GM19025 (cell line): Measurements from ENCODE around the gene CARMIL1.

Experiments
- ATAC-seq: cut with Tn5 transposase; IDR thresholded peaks from one replicate; pipeline ENCODE4 v1.9.1; 2021; ENCODE audit warnings: mild to moderate bottlenecking, low read depth, moderate library complexity; ENCODE audit not compliant: unreplicated experiment

CARMIL1 gene

GRCh38 chr6:25399885-25400284 is 120.7 kb downstream of the CARMIL1 start:
- no peak for ATAC-seq

- no peak for ATAC-seq
These were observed 122.5 kb downstream of the CARMIL1 start for GRCh38 chr6:25401711-25402110.

GRCh38 chr6:25402125-25402524 is 123.0 kb downstream of the CARMIL1 start:
- ATAC-seq, result no peak

GRCh38 chr6:25403150-25403549 is 124.0 kb downstream of the CARMIL1 start:
- no peak for ATAC-seq

- ATAC-seq, result no peak
These were observed 124.9 kb downstream of the CARMIL1 start for GRCh38 chr6:25404091-25404490.

GRCh38 chr6:25404693-25405169 is 125.6 kb downstream of the CARMIL1 start:
- ATAC-seq, result peak; percentile 93

- ATAC-seq, result no peak
These were observed 126.3 kb downstream of the CARMIL1 start for GRCh38 chr6:25405442-25405841.

- no peak for ATAC-seq
These were observed 128.3 kb downstream of the CARMIL1 start for GRCh38 chr6:25407431-25407830.

GRCh38 chr6:25410102-25410501 is 130.9 kb downstream of the CARMIL1 start:
- ATAC-seq, result no peak

GRCh38 chr6:25411316-25411950 is 132.3 kb downstream of the CARMIL1 start:
- ATAC-seq, result peak; percentile 42

- ATAC-seq, result no peak
These were observed 134.2 kb downstream of the CARMIL1 start for GRCh38 chr6:25413207-25413905.

GRCh38 chr6:25414168-25414567 is 135.0 kb downstream of the CARMIL1 start:
- no peak for ATAC-seq

- ATAC-seq, result no peak
These were observed 135.6 kb downstream of the CARMIL1 start for GRCh38 chr6:25414755-25415154.

- ATAC-seq, result no peak
These were observed 136.1 kb downstream of the CARMIL1 start for GRCh38 chr6:25415274-25415673.

- no peak for ATAC-seq
These were observed 136.5 kb downstream of the CARMIL1 start for GRCh38 chr6:25415701-25416100.

- ATAC-seq, result no peak
These were observed 138.0 kb downstream of the CARMIL1 start for GRCh38 chr6:25417046-25417605.

- no peak for ATAC-seq
These were observed 139.4 kb downstream of the CARMIL1 start for GRCh38 chr6:25418454-25419052.

GRCh38 chr6:25419879-25420278 is 140.7 kb downstream of the CARMIL1 start:
- ATAC-seq, result no peak

- no peak for ATAC-seq
These were observed 144.2 kb downstream of the CARMIL1 start for GRCh38 chr6:25423358-25423757.

GRCh38 chr6:25424303-25424702 is 145.1 kb downstream of the CARMIL1 start:
- no peak for ATAC-seq

GRCh38 chr6:25427549-25427948 is 148.4 kb downstream of the CARMIL1 start:
- ATAC-seq, result no peak
